Neural crest cell (in vitro differentiated cells): ENCODE measurements around the gene ZSCAN2. TPM values are rescaled to one million over a fixed set of nuclear protein-coding genes. Genes with fewer than 3 reads are reported as not detected.
A peak's percentile ranks its signal among the peaks of the same experiment; 100 is the strongest.

ENCODE experiments used
- DNase-seq: peaks from one replicate; pipeline ENCODE4 v3.0.0; 2021; ENCODE audit warnings: low read depth, mixed read lengths, low spot score
- H3K27ac Mint-ChIP-seq: one replicate; pipeline ENCODE4 v1.8.0; 2021; ENCODE audit warnings: mild to moderate bottlenecking, mixed read lengths; ENCODE audit not compliant: unreplicated experiment
- H3K27me3 Mint-ChIP-seq: 2 replicates; pipeline ENCODE4 v1.8.0; 2021; ENCODE audit warnings: low read depth, mild to moderate bottlenecking, mixed read lengths
- H3K36me3 Mint-ChIP-seq: 2 replicates; pipeline ENCODE4 v1.8.0; 2021; ENCODE audit warnings: low read depth, mild to moderate bottlenecking, mixed read lengths
- H3K4me1 Mint-ChIP-seq: 2 replicates; pipeline ENCODE4 v1.8.0; 2021; ENCODE audit warnings: mixed read lengths
- H3K4me3 Mint-ChIP-seq: one replicate; pipeline ENCODE4 v1.8.0; 2021; ENCODE audit warnings: mild to moderate bottlenecking, mixed read lengths
- H3K9me3 Mint-ChIP-seq: 2 replicates; pipeline ENCODE4 v1.8.0; 2021; ENCODE audit warnings: mixed read lengths
- CTCF ChIP-seq: fragments of 200-600 bp; sonication (generic); conservative IDR thresholded peaks from 2 replicates; pipeline ENCODE4 v1.5.0; 2021; ENCODE audit warnings: antibody characterized with exemption, mild to moderate bottlenecking
- total RNA-seq: library from RNA; stranded (reverse); gene quantifications from 2 replicates; pipeline ENCODE4 v1.2.1, GENCODE V29; 2021

ZSCAN2 gene
- total RNA-seq, 1 donor from 2014 or later = 21.1 TPM

- H3K4me3 Mint-ChIP-seq = peak overlapping the region; percentile 100
- peak; percentile 67 for TF ChIP-seq CTCF
- H3K9me3 Mint-ChIP-seq = no peaks in the 10 kb centered on the region
- peaks cover 6% of the 10 kb centered on the region for H3K36me3 Mint-ChIP-seq
- peaks cover 41% of the 10 kb centered on the region for H3K4me1 Mint-ChIP-seq
- DNase-seq = peak; percentile 61
- peaks cover 3% of the 10 kb centered on the region for H3K27me3 Mint-ChIP-seq
- no peak overlapping the region for H3K27ac Mint-ChIP-seq
These were observed 54.1 kb downstream of the ZSCAN2 start for GRCh38 chr15:84654689-84655453.

DNA sequence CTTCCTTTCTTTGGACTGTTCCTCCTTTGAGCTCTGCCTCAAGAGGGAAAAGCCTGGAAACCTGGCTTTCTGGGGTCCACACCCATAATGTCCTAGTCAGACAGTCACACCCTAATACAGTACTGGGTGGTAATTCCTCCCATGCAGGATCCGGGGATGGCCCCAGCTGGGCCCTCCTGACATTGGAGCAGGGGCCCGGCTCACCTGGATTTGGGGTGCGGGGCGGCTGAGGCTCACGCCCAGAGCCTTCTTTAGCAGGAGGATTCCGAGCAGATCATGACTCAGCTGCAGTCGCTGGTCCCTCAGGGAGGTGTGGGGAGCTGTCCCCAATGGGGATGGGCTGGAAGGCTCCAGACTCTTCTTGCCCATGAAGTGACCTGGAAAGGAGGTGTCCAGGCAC is 56.2 kb downstream of the ZSCAN2 start:
- Mint-ChIP-seq H3K4me3 (peak overlapping the region; percentile 100), H3K4me1 (peaks cover 40% of the 10 kb centered on the region), H3K9me3 (no peaks in the 10 kb centered on the region), H3K36me3 (peaks cover 4% of the 10 kb centered on the region), H3K27me3 (peaks cover 3% of the 10 kb centered on the region), H3K27ac (no peak overlapping the region)
- no peak for DNase-seq
- TF ChIP-seq CTCF = no peak

DNA sequence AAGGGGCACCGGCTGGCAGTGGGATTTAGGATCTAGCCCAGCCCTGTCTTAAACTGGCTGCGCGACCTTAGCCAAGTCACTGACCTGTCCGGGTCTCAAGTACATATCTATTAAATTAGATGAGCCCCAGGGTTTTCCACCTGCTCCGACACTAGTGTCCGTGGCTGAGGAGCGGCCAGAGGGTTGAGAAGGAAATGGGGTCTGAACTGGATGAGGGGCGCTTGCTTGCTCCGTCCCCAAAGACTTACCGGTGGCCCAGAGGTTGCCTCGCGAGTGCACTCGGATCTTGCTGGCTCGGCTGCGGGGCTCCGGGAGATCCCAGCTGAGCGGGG is 56.9 kb downstream of the ZSCAN2 start:
- Mint-ChIP-seq H3K27ac (no peak overlapping the region), H3K27me3 (peaks cover 3% of the 10 kb centered on the region), H3K4me3 (peak overlapping the region; percentile 100), H3K4me1 (peaks cover 34% of the 10 kb centered on the region), H3K9me3 (no peaks in the 10 kb centered on the region), H3K36me3 (no peaks in the 10 kb centered on the region)
- no peak for TF ChIP-seq CTCF
- DNase-seq = no peak

GRCh38 chr15:84658080-84658787 is 57.4 kb downstream of the ZSCAN2 start, which contains the start of gene NMB:
Gene NMB (minus strand): TSS chr15:84658199. CDS start chr15:84658152, 47 bp downstream.
- Mint-ChIP-seq H3K27me3 (peaks cover 3% of the 10 kb centered on the region), H3K9me3 (no peaks in the 10 kb centered on the region), H3K4me1 (peaks cover 32% of the 10 kb centered on the region), H3K27ac (no peak within 1 kb of the TSS), H3K36me3 (no peaks in the 10 kb centered on the region), H3K4me3 (peak within 1 kb of the TSS; percentile 100)
- DNase-seq = peak; percentile 68
- TF ChIP-seq CTCF = peak; percentile 72

DNA sequence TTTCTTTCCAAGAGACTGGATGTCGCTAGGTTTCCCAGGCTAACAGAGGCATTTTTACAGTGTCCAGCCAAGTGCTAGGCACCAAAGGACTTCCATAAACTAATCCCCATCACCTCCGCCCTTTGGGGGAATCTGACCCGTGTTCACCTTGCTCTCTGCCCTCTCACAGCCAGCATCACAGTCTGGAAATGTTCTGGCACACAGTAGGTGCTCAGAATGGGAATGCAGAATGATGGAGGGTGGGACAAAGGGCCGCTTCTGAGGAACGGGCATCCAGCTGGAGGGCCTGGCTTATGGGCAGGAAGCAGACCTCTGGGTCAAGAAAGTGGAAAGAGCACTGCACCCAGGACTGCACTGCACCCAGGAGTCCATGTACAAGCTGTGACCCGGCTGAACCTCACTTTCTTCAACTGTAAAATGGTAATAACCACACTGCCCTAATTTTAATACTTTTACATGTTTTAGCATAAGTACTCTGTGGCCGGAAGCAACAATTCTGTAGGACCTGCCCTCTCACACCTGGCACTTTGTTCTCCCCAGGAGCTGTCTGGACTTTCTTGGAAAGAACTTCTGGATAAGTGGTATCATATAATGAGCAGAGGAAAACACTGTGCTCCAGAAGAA is 58.1 kb downstream of the ZSCAN2 start:
- no peaks in the 10 kb centered on the region for H3K36me3 Mint-ChIP-seq
- H3K27me3 Mint-ChIP-seq = peaks cover 3% of the 10 kb centered on the region
- H3K9me3 Mint-ChIP-seq = no peaks in the 10 kb centered on the region
- no peak for TF ChIP-seq CTCF
- DNase-seq = no peak
- H3K4me3 Mint-ChIP-seq = peak overlapping the region; percentile 89
- peaks cover 26% of the 10 kb centered on the region for H3K4me1 Mint-ChIP-seq
- no peak overlapping the region for H3K27ac Mint-ChIP-seq
